Neutrophil (primary cell): ENCODE results near the gene MCM10.

Experiments
- H3K27ac ChIP-seq: fragments of 200-600 bp; sonication (generic); 2 replicates; pipeline ENCODE4 v1.5.1; 2016; ENCODE audit warnings: mild to moderate bottlenecking, moderate library complexity
- H3K27me3 ChIP-seq: fragments of 200-600 bp; sonication (generic); 2 replicates; pipeline ENCODE4 v1.6.0; 2016; ENCODE audit warnings: mild to moderate bottlenecking
- H3K36me3 ChIP-seq: fragments of 200-600 bp; sonication (generic); 2 replicates; pipeline ENCODE4 v1.5.1; 2017
- H3K4me1 ChIP-seq, 2 experiments: fragments of 200-600 bp in 1 of 2; sonication (generic) in 1 of 2; 1 replicate in 1 of 2; 2 replicates in 1 of 2; pipeline versions ENCODE4 v1.5.1 to v1.6.1; 2013 to 2016; ENCODE audit warnings: low read depth in 1 of 2, low read length in 1 of 2, mild to moderate bottlenecking in 1 of 2, moderate library complexity in 1 of 2; ENCODE audit not compliant: control insufficient read depth in 1 of 2, insufficient read depth in 1 of 2
- H3K4me3 ChIP-seq, 2 experiments: fragments of 200-600 bp in 1 of 2; sonication (generic) in 1 of 2; 1 replicate in 1 of 2; 2 replicates in 1 of 2; pipeline ENCODE4 v1.5.1; 2013 to 2016; ENCODE audit warnings: low read depth in 1 of 2, low read length in 1 of 2, mild to moderate bottlenecking in 1 of 2, moderate library complexity in 1 of 2
- H3K9me3 ChIP-seq: fragments of 200-600 bp; sonication (generic); 2 replicates; pipeline ENCODE4 v1.5.1; 2016
- TF ChIP-seq, protein P1 (sequence below): fragments of 200-600 bp; sonication (generic); IDR thresholded peaks from 2 replicates; pipeline ENCODE4 v1.5.1; 2016; ENCODE audit warnings: antibody characterized with exemption

The MCM10 gene

DNA sequence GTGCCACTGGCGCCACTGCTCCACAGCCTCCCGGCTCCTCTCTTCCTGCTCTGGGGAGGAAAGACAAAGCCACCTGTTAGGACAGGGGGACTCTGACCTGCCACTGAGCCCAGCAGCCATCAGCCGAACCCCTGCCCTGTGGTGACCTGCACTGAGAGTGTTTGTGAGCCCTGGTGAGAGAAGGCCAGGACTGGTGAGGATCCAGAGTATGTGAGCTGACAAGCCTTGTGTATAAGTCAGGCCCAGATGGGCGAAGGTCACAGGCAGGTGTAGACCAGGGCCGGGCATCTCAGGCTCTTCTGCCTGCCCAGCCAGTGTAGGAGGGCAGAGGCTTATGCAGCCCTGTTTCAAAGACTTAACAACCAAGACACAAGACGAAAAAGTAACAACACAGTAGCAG is 60.8 kb downstream of the MCM10 start:
- no peak overlapping the region for H3K27ac ChIP-seq
- no peak overlapping the region for H3K4me3 ChIP-seq
- H3K36me3 ChIP-seq: no peaks in the 10 kb centered on the region
- TF ChIP-seq, protein P1, sequence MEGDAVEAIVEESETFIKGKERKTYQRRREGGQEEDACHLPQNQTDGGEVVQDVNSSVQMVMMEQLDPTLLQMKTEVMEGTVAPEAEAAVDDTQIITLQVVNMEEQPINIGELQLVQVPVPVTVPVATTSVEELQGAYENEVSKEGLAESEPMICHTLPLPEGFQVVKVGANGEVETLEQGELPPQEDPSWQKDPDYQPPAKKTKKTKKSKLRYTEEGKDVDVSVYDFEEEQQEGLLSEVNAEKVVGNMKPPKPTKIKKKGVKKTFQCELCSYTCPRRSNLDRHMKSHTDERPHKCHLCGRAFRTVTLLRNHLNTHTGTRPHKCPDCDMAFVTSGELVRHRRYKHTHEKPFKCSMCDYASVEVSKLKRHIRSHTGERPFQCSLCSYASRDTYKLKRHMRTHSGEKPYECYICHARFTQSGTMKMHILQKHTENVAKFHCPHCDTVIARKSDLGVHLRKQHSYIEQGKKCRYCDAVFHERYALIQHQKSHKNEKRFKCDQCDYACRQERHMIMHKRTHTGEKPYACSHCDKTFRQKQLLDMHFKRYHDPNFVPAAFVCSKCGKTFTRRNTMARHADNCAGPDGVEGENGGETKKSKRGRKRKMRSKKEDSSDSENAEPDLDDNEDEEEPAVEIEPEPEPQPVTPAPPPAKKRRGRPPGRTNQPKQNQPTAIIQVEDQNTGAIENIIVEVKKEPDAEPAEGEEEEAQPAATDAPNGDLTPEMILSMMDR: no peak
- no peaks in the 10 kb centered on the region for H3K4me1 ChIP-seq
- no peaks in the 10 kb centered on the region for H3K9me3 ChIP-seq
- no peaks in the 10 kb centered on the region for H3K27me3 ChIP-seq

DNA sequence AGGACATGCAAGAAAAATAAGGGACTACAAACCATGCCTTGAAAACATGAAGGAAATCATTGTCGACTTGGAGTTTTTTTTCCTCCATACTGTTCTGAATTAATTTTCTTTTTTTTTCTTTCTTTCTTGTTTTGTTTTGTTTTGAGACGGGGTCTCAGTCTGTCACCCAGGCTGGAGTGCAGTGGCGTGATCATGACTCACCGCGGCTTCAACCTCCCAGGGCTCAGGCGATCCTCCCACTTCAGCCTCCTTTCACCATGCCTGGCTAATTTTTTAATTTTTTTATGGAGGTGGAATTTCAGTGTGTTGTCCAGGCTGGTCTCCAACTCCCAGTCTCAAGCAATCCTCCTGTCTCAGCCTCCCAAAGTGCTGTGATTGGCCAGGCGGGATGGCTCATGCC is 61.2 kb downstream of the MCM10 start:
- H3K9me3 ChIP-seq: no peaks in the 10 kb centered on the region
- TF ChIP-seq, protein P1: no peak
- no peak overlapping the region for H3K4me3 ChIP-seq
- no peak overlapping the region for H3K27ac ChIP-seq
- H3K4me1 ChIP-seq: no peaks in the 10 kb centered on the region
- no peaks in the 10 kb centered on the region for H3K36me3 ChIP-seq
- H3K27me3 ChIP-seq: no peaks in the 10 kb centered on the region

DNA sequence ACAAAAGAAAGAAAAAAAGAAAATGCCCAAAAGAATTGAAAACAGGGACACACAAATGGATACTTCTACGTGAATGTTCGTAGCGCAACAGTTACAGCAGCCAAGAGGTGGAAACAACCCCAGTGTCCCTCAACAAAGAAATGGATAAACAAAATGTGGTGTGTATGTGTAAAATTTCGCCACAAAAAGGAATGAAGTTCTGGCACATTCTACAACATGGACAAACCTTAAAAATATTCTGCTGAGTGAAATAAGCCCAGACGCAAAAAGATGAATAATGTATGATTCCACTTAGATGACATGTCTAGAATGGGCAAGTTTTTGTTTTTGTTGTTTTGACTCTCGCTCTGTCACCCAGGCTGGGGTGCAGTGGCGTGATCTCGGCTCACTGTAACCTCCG is 61.9 kb downstream of the MCM10 start:
- Histone ChIP-seq H3K36me3 (no peaks in the 10 kb centered on the region), H3K4me1 (no peaks in the 10 kb centered on the region), H3K27me3 (no peaks in the 10 kb centered on the region), H3K27ac (no peak overlapping the region), H3K9me3 (no peaks in the 10 kb centered on the region), H3K4me3 (no peak overlapping the region)
- TF ChIP-seq, protein P1: no peak

DNA sequence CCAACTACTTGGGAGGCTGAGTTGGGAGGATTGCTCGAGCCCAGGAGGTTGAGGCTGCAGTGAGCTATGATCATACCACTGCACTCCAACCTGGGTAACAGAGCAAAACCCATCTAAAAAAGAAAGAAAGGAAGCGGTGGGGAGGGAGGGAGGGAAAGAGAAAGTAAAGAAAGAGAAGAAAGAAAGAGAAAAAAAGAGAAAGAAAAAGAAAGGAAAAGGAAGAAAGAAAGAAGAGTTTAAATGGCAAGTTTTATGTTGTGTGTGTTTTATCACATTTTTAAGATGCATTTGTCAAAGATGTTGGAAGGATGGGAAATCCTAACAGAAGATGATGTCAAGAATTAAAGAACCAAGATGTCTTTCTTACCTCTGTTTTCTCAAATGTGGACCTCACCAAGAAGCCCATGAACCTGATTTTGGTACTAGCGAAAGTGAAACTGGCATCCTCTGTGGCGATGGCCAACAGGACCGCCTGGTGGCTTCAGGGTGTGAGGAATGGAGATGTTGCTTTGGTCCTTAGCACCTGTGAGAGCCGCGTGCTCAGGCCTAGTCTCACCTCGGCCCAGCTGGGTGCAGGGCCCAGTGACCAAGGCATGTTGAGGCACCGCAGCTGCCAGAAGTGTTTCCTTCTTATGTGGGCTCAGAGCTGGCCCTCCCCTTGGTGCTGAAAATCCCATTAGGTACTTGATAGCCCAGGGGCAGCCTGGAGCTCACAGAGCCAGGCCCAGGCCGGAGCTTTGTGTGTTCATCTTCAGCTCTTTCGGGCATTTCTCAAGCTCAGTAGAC is 63.0 kb downstream of the MCM10 start:
- Histone ChIP-seq H3K4me1 (no peaks in the 10 kb centered on the region), H3K9me3 (no peaks in the 10 kb centered on the region), H3K27ac (no peak overlapping the region), H3K4me3 (no peak overlapping the region), H3K36me3 (no peaks in the 10 kb centered on the region), H3K27me3 (no peaks in the 10 kb centered on the region)
- TF ChIP-seq, protein P1: no peak

DNA sequence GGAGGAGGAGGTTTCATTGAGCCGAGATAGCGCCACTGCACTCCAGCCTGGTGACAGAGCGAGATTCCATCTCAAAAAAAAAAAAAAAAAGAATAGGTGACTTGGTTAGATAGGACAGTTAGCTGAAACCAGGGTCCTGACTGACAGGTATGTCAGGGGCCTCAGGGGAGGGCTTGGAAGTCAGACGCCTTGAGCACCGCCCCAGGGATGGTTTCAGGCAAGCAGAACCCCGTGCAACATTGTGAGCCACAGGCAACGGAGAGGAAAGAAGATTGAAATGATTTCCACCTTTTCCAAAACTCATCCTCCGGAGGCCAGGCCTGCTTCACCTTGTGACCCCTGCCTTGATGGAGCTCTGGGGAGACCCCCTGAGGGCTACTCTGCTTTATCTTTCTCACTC is 64.2 kb downstream of the MCM10 start:
- Histone ChIP-seq H3K36me3 (no peaks in the 10 kb centered on the region), H3K27ac (no peak overlapping the region), H3K4me1 (no peaks in the 10 kb centered on the region), H3K9me3 (no peaks in the 10 kb centered on the region), H3K4me3 (no peak overlapping the region), H3K27me3 (no peaks in the 10 kb centered on the region)
- TF ChIP-seq, protein P1: no peak
